GM13977 (cell line): ENCODE measurements around the gene CHD9.

ENCODE experiments used
- DNase-seq: peaks from one replicate; pipeline ENCODE4 v3.0.0; 2012; ENCODE audit warnings: low spot score
- in situ Hi-C: fragments of 300-500 bp; cut with MboI; formaldehyde crosslinking; loops from one replicate; pipeline ENCODE4 v1.12.0; 2022; ENCODE audit warnings: low sequenced_read_pairs, low pct_unique_long_range_greater_than_20kb, mixed read lengths, inconsistent platforms; ENCODE audit not compliant: unreplicated experiment
- TF ChIP-seq, protein P1 (sequence below): IDR thresholded peaks from 2 replicates; pipeline ENCODE4 v1.5.1; 2012; ENCODE audit warnings: mild to moderate bottlenecking, control low read depth; ENCODE audit not compliant: insufficient read depth; ENCODE audit errors: extremely low read depth, missing control alignments

The CHD9 gene

DNA sequence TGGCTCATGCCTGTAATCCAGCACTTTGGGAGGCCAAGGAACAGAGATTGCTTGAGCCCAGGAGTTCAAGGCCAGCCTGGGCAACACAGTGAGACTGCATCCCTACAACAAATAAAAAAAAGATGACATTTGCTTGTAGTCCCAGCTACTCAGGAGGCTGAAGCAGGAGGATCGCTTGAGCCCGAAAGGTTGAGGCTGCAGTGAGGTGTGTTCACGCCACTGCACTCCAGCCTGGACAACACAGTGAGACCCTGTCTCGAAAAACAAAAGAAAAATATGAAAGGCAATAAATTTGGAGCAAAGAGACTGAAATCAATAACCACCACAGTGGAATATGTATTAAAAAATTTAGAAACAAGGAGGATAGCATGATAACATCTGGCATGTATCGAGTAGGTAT lies 235.7 kb downstream of the CHD9 start:
- TF ChIP-seq, protein P1, sequence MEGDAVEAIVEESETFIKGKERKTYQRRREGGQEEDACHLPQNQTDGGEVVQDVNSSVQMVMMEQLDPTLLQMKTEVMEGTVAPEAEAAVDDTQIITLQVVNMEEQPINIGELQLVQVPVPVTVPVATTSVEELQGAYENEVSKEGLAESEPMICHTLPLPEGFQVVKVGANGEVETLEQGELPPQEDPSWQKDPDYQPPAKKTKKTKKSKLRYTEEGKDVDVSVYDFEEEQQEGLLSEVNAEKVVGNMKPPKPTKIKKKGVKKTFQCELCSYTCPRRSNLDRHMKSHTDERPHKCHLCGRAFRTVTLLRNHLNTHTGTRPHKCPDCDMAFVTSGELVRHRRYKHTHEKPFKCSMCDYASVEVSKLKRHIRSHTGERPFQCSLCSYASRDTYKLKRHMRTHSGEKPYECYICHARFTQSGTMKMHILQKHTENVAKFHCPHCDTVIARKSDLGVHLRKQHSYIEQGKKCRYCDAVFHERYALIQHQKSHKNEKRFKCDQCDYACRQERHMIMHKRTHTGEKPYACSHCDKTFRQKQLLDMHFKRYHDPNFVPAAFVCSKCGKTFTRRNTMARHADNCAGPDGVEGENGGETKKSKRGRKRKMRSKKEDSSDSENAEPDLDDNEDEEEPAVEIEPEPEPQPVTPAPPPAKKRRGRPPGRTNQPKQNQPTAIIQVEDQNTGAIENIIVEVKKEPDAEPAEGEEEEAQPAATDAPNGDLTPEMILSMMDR = no peak
- DNase-seq = no peak
- in situ Hi-C loops = no loop called here

DNA sequence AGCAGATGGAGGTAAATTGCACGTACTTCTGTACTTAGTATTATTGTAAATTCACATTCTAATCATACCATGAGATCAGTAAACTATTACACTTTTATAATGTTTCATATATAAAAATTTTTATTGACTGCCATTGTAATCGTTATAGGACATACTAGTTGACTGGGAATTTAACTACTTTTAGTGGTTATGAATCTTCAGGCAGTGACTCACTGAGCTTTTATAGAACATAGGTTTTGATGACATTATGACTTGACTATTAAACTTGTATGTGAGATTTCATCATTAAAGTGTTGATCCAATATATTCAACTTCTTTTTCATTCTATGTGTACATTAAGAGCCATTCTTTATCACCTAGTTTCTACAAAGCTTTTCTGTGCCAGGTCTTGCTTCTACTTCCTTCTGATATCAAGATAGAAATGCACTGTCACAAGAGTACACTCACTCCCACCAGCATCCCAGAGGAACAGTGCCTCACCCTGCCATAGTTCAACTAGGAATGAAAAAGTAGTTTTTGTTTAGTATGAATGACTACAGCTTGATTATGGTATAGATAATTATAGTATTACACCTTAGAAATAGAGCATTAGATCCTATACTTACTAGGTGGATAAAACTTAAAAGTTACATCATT lies 237.1 kb downstream of the CHD9 start:
- no peak for DNase-seq
- in situ Hi-C loops = no loop called here
- TF ChIP-seq, protein P1 = no peak

DNA sequence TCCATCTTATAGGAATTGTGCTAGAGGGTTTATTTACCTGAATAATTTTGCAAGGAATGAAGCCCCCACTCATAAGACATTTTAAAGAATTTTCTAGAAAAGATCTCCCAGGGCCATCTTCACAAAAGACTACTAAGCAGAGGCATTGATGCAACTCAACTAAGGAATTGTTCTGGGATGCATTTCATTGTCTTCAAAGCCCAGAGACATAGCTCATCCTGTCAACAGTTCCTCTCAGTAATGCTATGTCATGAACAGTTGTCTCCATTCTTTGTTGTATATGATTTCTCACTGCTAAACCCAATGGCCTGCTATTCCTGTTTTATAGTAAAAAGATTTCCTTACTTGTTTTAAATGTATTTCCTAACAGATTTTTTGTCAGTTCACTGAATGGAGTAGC lies 242.7 kb downstream of the CHD9 start:
- in situ Hi-C loops = no loop called here
- no peak for DNase-seq
- TF ChIP-seq, protein P1 = no peak

DNA sequence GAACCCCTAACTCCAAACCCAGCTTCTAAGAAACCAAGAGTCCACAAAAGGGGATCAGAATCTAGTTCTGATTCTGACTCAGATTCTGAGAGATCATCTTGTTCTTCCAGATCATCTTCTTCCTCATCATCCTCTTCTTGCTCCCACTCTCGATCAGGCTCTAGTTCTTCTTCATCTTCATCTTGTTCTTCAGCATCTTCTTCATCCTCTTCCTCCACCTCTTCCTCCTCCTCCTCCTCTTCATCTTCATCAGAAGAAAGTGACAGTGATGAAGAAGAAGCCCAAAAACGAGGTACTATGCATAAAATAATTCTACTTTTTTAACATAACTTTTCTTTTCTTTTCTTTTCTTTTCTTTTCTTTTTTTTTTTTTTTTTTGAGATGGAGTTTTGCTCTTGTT lies 249.5 kb downstream of the CHD9 start:
- DNase-seq = no peak
- TF ChIP-seq, protein P1 = no peak
- in situ Hi-C loops = no loop called here

DNA sequence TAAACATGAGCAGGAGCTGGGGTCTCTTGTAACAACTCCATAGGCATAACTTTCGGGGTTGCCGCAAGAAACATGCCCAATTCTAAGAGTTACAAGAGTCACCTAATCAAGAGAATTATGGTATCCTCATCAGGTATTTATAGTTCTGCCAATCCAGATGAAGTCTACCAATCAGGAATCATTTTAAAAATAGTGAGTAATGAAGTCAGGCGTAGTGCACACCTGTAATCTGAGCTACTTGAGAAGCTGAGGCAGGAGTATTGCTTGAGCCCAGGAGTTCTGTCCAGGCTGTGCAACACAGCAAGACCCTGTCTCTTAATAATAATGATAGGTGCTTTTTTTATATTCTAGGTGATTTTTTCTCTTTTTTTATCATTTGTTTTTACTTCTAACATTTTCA lies 251.0 kb downstream of the CHD9 start:
- TF ChIP-seq, protein P1 = no peak
- in situ Hi-C loops = no loop called here
- no peak for DNase-seq

DNA sequence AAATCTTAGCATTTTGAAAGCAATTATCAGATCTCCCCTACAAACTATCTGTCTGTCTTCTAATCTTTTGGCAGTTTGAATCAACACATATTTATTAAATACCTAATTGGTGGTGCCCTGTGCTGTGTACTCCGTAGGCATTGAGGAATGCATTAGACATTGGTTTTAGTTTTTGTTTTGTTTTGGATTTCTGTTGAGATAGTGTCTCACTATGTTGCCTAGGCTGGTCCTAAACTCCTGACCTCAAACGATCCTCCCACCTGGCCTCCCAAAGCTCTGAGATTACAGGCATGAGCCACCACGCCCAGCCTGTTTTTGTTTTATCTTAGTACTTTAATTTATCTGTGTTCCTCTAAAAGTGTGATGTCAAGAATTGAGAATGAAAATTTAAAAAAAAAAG lies 254.7 kb downstream of the CHD9 start:
- DNase-seq = no peak
- in situ Hi-C loops = no loop called here
- TF ChIP-seq, protein P1 = no peak
